ENCODE data around the gene SMAD3. TPM values are rescaled to one million over a fixed set of nuclear protein-coding genes. Genes with fewer than 3 reads are reported as not detected.

SMAD3 gene
- polyA plus RNA-seq, 4 donors, result 45.1 to 62.5 (median 48.9) TPM

DNA sequence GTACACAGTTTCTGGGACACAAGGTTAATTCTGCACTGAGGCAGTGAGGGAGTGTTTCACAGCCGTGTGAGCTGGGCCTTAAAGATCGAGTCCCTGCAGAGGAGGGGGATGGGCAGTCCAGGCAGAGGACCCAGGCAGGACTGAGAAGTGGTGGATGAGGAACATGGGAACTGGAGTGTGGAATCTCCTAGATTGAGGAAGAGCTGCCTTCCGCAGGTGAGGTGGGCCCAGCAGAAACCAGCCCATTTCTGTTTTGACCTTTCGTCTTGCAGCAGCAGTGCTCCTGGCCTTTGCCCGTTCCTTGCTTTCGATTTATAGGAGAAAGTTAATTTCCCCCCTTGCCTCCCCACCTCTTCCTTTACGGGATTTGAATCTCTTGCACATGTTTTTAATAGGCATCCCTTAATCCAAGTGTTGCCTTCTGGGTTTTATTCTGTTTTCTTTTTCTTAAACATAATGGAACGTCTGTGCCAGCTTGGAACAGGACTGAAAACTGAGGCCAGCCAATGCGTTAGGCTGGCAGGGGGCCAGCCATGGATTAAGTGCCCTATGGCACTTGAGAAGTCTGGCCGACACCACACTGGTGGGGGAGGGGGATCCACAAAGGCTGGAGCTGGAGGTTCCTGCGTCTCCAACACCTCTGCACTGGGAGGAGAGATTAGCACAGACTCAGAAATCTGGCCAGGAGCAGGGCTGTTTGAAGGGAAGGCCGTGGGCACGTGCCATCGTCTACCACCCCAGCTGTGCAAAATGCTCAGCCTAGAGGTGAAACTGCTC lies 111.0 kb downstream of the SMAD3 start:
- DNase-seq (ENCODE audit: low read depth in 4 of 4, low spot score in 3 of 4), result no peak

GRCh38 chr15:67177752-67178151 lies 112.3 kb downstream of the SMAD3 start:
- DNase-seq (ENCODE audit: low read depth in 4 of 4, low spot score in 3 of 4), result no peak

- DNase-seq (ENCODE audit: low read depth in 4 of 4, low spot score in 3 of 4), result no peak
These were observed 113.3 kb downstream of the SMAD3 start for GRCh38 chr15:67178569-67179210.

DNA sequence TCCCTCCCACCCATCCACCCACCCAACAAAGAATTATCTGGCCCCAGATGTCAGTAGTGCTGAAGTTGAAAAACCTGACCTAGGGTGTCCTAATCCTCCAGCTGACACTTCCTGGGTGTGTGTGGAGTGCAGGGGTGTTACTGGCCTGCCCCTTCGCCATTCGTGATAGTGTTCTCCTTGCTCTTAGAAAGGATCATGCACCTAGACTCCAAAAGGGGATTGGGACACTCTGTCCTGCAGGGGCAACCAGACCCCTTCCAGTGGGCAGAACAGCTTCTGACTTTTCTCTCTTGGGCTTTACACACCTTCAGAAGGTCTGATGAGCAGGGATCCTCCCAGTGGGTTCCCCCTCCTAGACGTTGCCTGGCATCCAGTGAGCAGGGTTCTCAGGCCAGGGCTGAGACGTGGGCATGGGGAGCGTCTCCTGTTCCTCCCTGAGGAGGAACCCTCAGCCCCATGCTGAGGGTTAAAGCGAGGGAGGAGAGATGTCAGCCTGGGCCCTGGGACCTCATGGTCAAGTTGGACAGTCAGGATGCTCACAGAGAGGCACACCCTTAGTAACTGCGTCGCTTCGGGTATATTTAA lies 114.1 kb downstream of the SMAD3 start:
- DNase-seq (ENCODE audit: low read depth in 4 of 4, low spot score in 3 of 4), result no peak

DNA sequence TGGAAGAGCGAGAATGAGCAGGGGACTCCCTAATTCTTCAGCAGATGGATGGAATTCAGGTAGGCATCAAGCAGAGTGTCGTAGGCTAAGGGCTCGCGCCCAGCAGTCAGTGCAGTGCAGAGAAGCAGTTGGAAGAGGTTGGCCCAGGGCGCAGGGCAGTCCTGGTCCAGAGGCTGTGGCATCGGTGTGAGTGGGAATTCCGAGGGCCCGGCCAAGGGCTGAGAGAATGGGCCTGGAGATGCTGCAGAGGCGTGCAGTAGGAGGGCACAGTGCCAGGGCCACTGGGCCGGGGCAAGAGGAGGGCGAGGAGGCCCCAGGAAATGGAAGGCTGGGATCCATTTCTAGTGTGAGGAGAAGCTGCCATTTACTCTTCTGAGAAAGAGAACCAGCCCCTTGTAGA lies 114.6 kb downstream of the SMAD3 start:
- no peak for DNase-seq (ENCODE audit: low read depth in 4 of 4, low spot score in 3 of 4)

DNA sequence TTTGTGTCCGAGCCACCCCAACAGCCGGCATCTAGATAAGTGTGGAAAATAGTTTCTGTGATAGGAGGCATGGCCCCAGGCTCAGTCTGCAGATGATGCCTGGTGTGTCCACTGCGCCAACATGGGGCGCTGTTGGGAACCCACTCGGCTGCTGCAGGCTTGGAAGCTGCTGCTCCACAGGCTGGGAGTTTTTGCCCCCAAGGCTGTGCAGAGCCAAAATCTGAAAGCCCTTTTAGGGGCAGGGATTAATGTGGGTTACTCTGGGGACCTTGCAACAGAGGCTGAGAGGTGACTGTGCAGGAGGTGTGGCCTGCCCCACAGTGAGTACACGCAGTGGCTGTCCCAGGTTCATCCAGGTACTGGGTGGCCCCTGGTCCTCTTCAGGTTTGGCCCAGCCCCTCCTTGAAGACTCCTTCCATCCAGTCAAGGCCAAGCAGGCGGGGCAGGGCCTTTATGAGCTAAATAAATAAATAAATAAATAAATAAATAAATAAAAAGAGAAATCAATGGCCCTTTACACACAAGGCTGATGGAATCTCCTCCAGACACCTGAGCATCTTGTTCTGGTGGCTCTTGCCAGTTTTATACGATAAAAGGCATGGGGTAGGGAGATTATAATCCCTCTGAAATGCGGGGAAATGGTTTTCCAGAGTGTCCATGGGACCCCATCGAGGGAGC lies 115.3 kb downstream of the SMAD3 start:
- no peak for DNase-seq (ENCODE audit: low read depth in 4 of 4, low spot score in 3 of 4)

DNA sequence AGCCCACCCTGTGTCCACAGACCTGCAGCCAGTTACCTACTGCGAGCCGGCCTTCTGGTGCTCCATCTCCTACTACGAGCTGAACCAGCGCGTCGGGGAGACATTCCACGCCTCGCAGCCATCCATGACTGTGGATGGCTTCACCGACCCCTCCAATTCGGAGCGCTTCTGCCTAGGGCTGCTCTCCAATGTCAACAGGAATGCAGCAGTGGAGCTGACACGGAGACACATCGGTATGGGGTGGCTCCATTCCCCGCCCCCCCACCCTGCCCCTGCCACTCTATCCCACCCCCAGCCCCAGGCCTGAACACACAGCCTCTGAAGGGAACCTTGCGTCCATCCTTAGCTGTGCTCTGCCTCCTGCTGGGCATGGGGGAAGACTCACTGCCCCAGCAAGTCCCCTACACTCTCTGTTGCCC lies 115.8 kb downstream of the SMAD3 start:
- DNase-seq (ENCODE audit: low read depth in 4 of 4, low spot score in 3 of 4), result no peak

GRCh38 chr15:67183443-67184169 lies 118.2 kb downstream of the SMAD3 start:
- no peak for DNase-seq (ENCODE audit: low read depth in 4 of 4, low spot score in 3 of 4)

- no peak for DNase-seq (ENCODE audit: low read depth in 4 of 4, low spot score in 3 of 4)
These were observed 119.0 kb downstream of the SMAD3 start for GRCh38 chr15:67184208-67184925.

GRCh38 chr15:67185051-67185450 lies 119.6 kb downstream of the SMAD3 start:
- no peak for DNase-seq (ENCODE audit: low read depth in 4 of 4, low spot score in 3 of 4)

DNA sequence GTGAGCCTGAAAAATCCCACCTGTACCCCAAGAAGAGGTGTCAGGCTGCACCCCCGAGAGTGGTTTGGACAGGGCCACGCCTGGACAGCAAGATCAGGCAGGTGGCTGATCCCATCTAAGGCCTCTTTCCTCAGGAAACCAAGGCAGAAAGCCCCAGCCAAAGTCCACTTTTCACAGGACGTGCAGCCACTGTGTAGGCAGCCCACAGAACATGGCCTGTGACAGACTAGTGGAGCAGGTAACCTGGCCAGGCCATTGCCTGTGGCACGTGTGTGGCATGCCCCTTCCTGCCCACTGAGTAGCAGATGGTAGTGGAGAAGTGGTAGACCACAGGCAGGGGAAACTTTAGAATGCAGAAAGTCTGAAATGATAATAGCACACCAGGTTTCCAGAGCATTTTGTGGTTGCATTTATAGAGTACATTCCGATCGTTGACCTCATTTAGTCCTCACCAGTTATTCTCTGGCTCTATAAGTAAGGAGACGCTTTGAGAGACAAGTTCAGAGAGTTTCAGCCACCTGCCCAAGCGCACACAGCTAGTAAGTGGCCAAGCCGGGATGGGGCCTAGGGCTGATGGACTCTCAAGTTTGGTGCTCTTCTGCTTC lies 120.3 kb downstream of the SMAD3 start:
- DNase-seq (ENCODE audit: low read depth in 4 of 4, low spot score in 3 of 4), result no peak

DNA sequence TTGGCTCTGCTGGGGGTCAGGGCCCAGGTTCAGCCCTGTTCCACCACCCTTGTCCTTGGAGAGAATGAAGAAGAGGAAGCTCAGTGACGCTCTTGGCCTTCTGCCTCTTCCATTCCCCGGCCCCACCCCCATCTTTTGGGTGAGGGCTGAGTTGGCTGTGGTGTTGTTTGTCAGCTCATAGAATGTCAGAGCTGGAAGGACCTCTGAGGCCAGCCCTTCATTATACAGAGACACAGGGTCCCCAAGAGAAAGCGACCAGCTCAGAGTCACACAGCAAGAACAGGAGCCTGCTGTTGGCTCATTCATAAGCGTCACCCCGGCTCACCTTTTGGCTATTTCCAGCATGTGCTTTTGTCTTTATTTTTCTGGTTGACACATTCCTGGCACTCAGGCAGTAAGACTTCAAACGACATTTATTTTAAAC lies 120.8 kb downstream of the SMAD3 start:
- DNase-seq (ENCODE audit: low read depth in 4 of 4, low spot score in 3 of 4), result no peak

GRCh38 chr15:67186688-67187087 lies 121.3 kb downstream of the SMAD3 start:
- DNase-seq (ENCODE audit: low read depth in 4 of 4, low spot score in 3 of 4), result no peak

GRCh38 chr15:67187351-67187854 lies 122.0 kb downstream of the SMAD3 start:
- no peak for DNase-seq (ENCODE audit: low read depth in 4 of 4, low spot score in 3 of 4)

- no peak for DNase-seq (ENCODE audit: low read depth in 4 of 4, low spot score in 3 of 4)
These were observed 123.3 kb downstream of the SMAD3 start for GRCh38 chr15:67188551-67189218.

- no peak for DNase-seq (ENCODE audit: low read depth in 4 of 4, low spot score in 3 of 4)
These were observed 124.1 kb downstream of the SMAD3 start for GRCh38 chr15:67189326-67190051.

- DNase-seq (ENCODE audit: low read depth in 4 of 4, low spot score in 3 of 4), result no peak
These were observed 124.9 kb downstream of the SMAD3 start for GRCh38 chr15:67190326-67190725.

- no peak for DNase-seq (ENCODE audit: low read depth in 4 of 4, low spot score in 3 of 4)
These were observed 125.4 kb downstream of the SMAD3 start for GRCh38 chr15:67190813-67191212.
